RWPE1 (cell line): ENCODE results near the gene PEAR1.

ENCODE experiments used
- CTCF ChIA-PET: fragments of 350-600 bp; sonication (Branson Sonifier 250); formaldehyde crosslinking; extraction: SDS; loops from one replicate; lab custom pipeline; 2021; lab: Yijun Ruan, JAX
- POLR2A ChIA-PET: fragments of 400-600 bp; formaldehyde crosslinking; extraction: SDS; loops from one replicate; lab custom pipeline; 2020; ENCODE audit warnings: antibody characterized with exemption; ENCODE audit not compliant: low non-redundant PET; lab: Yijun Ruan, JAX
- DNase-seq: peaks from one replicate; pipeline ENCODE4 v3.0.0; 2012; ENCODE audit warnings: low spot score
- H3K27ac ChIP-seq: fragments of 450-650 bp; 2 replicates; pipeline ENCODE4 v1.5.1; 2017
- CTCF ChIP-seq: fragments of 450-650 bp; conservative IDR thresholded peaks from 2 replicates; pipeline ENCODE4 v1.5.1; 2017; ENCODE audit warnings: low read depth, mild to moderate bottlenecking

The PEAR1 gene

GRCh38 chr1:156869455-156869854 is 24.1 kb upstream of the PEAR1 start:
- 0 out of 2 replicates have a peak overlapping the region, but pooled peaks have one; percentile 60 for H3K27ac ChIP-seq
- no peak for TF ChIP-seq CTCF
- ChIA-PET CTCF (interaction anchor here (0.9 kb wide), 1 partner anchor 180 kb away, joined by 5 read pairs; no protein-coding TSS in a partner anchor), POLR2A (no interaction called here)
- DNase-seq = no peak

GRCh38 chr1:156873659-156874058 is 19.9 kb upstream of the PEAR1 start:
- DNase-seq = no peak
- CTCF ChIA-PET = interaction anchor here (1.1 to 1.6 kb wide), 2 partner anchors 14 to 16 kb away, joined by 4 to 9 read pairs; no protein-coding TSS in a partner anchor
- TF ChIP-seq CTCF = no peak
- H3K27ac ChIP-seq = no peak overlapping the region
- POLR2A ChIA-PET = no interaction called here

DNA sequence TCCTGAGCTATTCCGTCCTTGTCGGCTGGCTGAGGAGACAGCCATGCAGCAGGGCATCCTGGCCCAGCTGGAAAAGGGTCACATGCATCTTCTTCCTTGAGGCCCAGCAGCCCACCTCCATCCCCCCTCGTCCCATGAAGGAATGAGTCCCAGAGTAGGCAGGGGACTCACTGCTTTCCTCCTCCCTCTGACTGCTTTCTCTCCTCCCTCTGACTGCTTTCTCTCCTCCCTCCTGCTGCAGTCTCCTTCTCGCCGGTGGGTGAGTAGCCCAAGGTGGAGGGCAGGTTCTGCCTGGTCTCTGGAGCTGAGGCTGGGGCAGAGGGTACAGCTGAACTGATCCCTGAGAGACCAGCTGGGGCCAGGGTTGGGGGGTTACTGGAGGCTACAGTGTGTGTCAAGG is 19.4 kb upstream of the PEAR1 start:
- H3K27ac ChIP-seq = no peak overlapping the region
- CTCF ChIA-PET = interaction anchor here (0.6 to 1.6 kb wide), 2 partner anchors 16 to 61 kb away, joined by 3 to 9 read pairs; no protein-coding TSS in a partner anchor
- POLR2A ChIA-PET = no interaction called here

DNA sequence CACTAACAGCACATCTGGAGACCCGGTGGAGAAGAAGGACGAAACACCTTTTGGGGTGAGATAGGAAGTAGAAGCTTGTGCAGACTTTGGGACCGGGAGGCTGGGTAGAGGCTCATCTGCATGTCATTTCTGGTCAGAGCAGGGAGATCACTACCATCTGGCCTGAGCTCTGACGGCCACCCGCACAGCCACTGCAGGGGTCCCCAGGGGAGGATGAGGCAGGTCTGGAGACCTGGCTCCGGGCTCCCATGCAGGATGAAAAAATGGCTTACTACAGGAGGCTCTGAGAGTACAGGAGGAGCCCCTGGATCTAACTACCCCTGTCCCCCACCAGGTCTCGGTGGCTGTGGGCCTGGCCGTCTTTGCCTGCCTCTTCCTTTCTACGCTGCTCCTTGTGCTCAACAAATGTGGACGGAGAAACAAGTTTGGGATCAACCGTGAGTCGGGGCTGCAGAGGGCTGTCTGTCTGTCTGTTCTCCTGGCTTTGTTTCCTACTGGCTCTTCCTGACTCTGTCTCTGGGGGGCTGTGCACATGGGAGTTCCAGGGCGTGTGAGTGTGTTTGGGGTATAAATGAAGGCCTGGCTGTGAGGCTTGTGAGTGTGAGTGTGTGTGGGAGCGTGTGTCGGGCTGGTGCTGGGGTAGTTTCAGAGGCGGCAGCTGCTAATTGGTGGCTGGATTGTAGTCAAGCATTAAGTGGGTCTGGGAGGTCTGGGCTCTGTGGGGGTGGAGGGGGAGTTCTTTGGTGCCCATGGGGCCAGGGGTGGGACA is 18.8 kb upstream of the PEAR1 start:
- H3K27ac ChIP-seq = no peak overlapping the region
- POLR2A ChIA-PET = no interaction called here
- DNase-seq = no peak
- CTCF ChIA-PET = interaction anchor here (0.6 to 1.6 kb wide), 2 partner anchors 15 to 62 kb away, joined by 3 to 9 read pairs; no protein-coding TSS in a partner anchor
- TF ChIP-seq CTCF = no peak

More for the DNA sequence above, 19.4 kb upstream of the PEAR1 start:
- no peak for TF ChIP-seq CTCF
- no peak for DNase-seq

GRCh38 chr1:156875341-156875615 is 18.2 kb upstream of the PEAR1 start:
- ChIA-PET POLR2A (no interaction called here), CTCF (no interaction called here)

GRCh38 chr1:156876281-156876680 is 17.2 kb upstream of the PEAR1 start:
- CTCF ChIA-PET = no interaction called here

More at GRCh38 chr1:156875341-156875615, 18.2 kb upstream of the PEAR1 start:
- no peak for DNase-seq
- no peak overlapping the region for H3K27ac ChIP-seq
- TF ChIP-seq CTCF = no peak

More at GRCh38 chr1:156876281-156876680, 17.2 kb upstream of the PEAR1 start:
- no peak overlapping the region for H3K27ac ChIP-seq
- TF ChIP-seq CTCF = no peak
- POLR2A ChIA-PET = no interaction called here
- no peak for DNase-seq
